K562 (cell line): ENCODE data around the gene PIEZO2. TPM values are rescaled to one million over a fixed set of nuclear protein-coding genes. Genes with fewer than 3 reads are reported as not detected.

Experiments used
- BCLAF1 ChIP-seq, 2 experiments: fragments of 450-650 bp in 1 of 2; IDR thresholded peaks; 2 replicates each; pipeline ENCODE4 v1.6.1; 2011 to 2017; ENCODE audit warnings: low read depth in 2 of 2, antibody characterized with exemption in 1 of 2, borderline replicate concordance in 1 of 2, low read length in 1 of 2, mild to moderate bottlenecking in 1 of 2, mixed read lengths in 1 of 2; ENCODE audit not compliant: control insufficient read depth in 1 of 2
- HMGN3 ChIP-seq: IDR thresholded peaks from 2 replicates; pipeline ENCODE4 v1.6.1; 2011; ENCODE audit warnings: borderline replicate concordance, low read depth, mild to moderate bottlenecking, mixed read lengths, low read length; ENCODE audit not compliant: insufficient read length; ENCODE audit errors: extremely low read depth
- KAT2B ChIP-seq: IDR thresholded peaks from one replicate; pipeline ENCODE4 v1.6.1; 2012; ENCODE audit warnings: low read depth, mild to moderate bottlenecking, control low read depth, inconsistent platforms, low read length, moderate library complexity
- MAFG ChIP-seq: fragments of 450-650 bp; conservative IDR thresholded peaks from 2 replicates; pipeline ENCODE4 v1.6.1; 2016; ENCODE audit warnings: missing genetic modification characterization, missing compliant biosample characterization
- PHF21A ChIP-seq: fragments of 450-650 bp; IDR thresholded peaks from 2 replicates; pipeline ENCODE4 v1.6.1; 2017; ENCODE audit warnings: low read depth, borderline replicate concordance
- PHTF2 ChIP-seq: fragments of 250-450 bp; sonication (Bioruptor Pico); IDR thresholded peaks from 2 replicates; pipeline ENCODE4 v1.5.0; 2021; ENCODE audit warnings: mild to moderate bottlenecking
- XRCC4 ChIP-seq: IDR thresholded peaks from one replicate; pipeline ENCODE4 v1.6.1; 2011; ENCODE audit not compliant: insufficient read depth, insufficient read length; ENCODE audit errors: extremely low read depth
- ZBTB40 ChIP-seq, 2 experiments: fragments of 450-650 bp in 1 of 2; sonication (generic) in 1 of 2; formaldehyde crosslinking in 1 of 2; IDR thresholded peaks; 2 replicates each; pipeline versions ENCODE4 v1.7.1 to v1.9.0; 2016 to 2022; ENCODE audit warnings: inconsistent platforms in 1 of 2, mild to moderate bottlenecking in 1 of 2, missing genetic modification reagents in 1 of 2
- ZNF175 ChIP-seq: fragments of 200-800 bp; sonication (Bioruptor generic); IDR thresholded peaks from 2 replicates; pipeline ENCODE4 v1.6.1; 2016; ENCODE audit warnings: low read depth, mild to moderate bottlenecking, missing genetic modification characterization, missing compliant biosample characterization
- ZNF347 ChIP-seq: fragments of 450-650 bp; formaldehyde crosslinking; IDR thresholded peaks from 2 replicates; pipeline ENCODE4 v1.4.0; 2020; ENCODE audit warnings: low read depth, mild to moderate bottlenecking, moderate library complexity
- ZNF354B ChIP-seq: fragments of 250-450 bp; sonication (Bioruptor Pico); IDR thresholded peaks from 2 replicates; pipeline ENCODE4 v1.4.0; 2020
- ZNF668 ChIP-seq: fragments of 250-450 bp; sonication (Bioruptor Pico); IDR thresholded peaks from 2 replicates; pipeline ENCODE4 v1.8.0; 2022; ENCODE audit warnings: mild to moderate bottlenecking, inconsistent platforms
- polyA plus RNA-seq, 8 experiments: library from polyadenylated mRNA; depleted of rRNA in 4 of 8; stranded (reverse) in 5 of 8; unstranded in 3 of 8; fragments of >200 nt; fragmentation: Nextera tagmentation in 2 of 8; fragmentation: Illumina TruSeq in 1 of 8; extraction: Ambion mirVana in 2 of 8; extraction: Trizol in 1 of 8; gene quantifications; 2 replicates each; pipeline versions ENCODE4 v1.2.1 to v1.2.3, GENCODE V29; 2011 to 2014; ENCODE audit warnings: inconsistent platforms in 1 of 8, missing spikeins in 1 of 8
- total RNA-seq, 7 experiments: library from RNA; depleted of rRNA in 6 of 7; stranded (reverse); fragments of >200 nt in 6 of 7; fragmentation: Illumina TruSeq in 2 of 7; extraction: Trizol in 2 of 7; gene quantifications; 2 replicates each; pipeline versions ENCODE4 v1.2.1 to v1.2.3, GENCODE V29; 2011 to 2021; ENCODE audit warnings: low replicate concordance in 1 of 7
- TF ChIP-seq, protein P1 (sequence below): fragments of 250-450 bp; sonication (Bioruptor Pico); IDR thresholded peaks from 2 replicates; pipeline ENCODE4 v1.4.0; 2020; ENCODE audit warnings: borderline replicate concordance

The PIEZO2 gene
- total and polyA plus RNA-seq, 9 of the 15 experiments (the other 6 are each of a cell fraction or from before 2014, with no cell fraction given): 0.54 to 4.1 (median 2.0) TPM

- TF ChIP-seq BCLAF1 (IDR thresholded peaks at IDR 0.05; ENCODE audit: borderline replicate concordance in 1 of 2, control insufficient read depth in 1 of 2, low read depth in 2 of 2, low read length in 1 of 2) (no peak), ZNF175 (CRISPR knock-in tag) (no peak), MAFG (no peak), ZNF354B (CRISPR knock-in tag) (no peak), ZBTB40 (IDR thresholded peaks at IDR 0.05) (no peak), ZBTB40 (CRISPR knock-in tag; IDR thresholded peaks at IDR 0.05) (no peak), HMGN3 (no peak), PHF21A (no peak), ZNF347 (CRISPR knock-in tag) (no peak), KAT2B (no peak), PHTF2 (CRISPR knock-in tag) (no peak), ZNF668 (CRISPR knock-in tag) (no peak), XRCC4 (no peak)
- TF ChIP-seq, protein P1, sequence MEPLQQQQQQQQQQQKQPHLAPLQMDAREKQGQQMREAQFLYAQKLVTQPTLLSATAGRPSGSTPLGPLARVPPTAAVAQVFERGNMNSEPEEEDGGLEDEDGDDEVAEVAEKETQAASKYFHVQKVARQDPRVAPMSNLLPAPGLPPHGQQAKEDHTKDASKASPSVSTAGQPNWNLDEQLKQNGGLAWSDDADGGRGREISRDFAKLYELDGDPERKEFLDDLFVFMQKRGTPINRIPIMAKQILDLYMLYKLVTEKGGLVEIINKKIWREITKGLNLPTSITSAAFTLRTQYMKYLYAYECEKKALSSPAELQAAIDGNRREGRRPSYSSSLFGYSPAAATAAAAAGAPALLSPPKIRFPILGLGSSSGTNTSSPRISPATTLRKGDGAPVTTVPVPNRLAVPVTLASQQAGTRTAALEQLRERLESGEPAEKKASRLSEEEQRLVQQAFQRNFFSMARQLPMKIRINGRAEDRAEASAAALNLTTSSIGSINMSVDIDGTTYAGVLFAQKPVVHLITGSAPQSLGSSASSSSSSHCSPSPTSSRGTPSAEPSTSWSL: no peak
Measured at GRCh38 chr18:11078491-11078890, 70.9 kb downstream of the PIEZO2 start (continued).
